GOT3 (cell line): ENCODE data around the gene MARK1.

Experiments
- DNase-seq: peaks from one replicate; lab custom pipeline; 2025; ENCODE audit warnings: mixed read lengths; lab: John Stamatoyannopoulos, UW

MARK1 gene

DNA sequence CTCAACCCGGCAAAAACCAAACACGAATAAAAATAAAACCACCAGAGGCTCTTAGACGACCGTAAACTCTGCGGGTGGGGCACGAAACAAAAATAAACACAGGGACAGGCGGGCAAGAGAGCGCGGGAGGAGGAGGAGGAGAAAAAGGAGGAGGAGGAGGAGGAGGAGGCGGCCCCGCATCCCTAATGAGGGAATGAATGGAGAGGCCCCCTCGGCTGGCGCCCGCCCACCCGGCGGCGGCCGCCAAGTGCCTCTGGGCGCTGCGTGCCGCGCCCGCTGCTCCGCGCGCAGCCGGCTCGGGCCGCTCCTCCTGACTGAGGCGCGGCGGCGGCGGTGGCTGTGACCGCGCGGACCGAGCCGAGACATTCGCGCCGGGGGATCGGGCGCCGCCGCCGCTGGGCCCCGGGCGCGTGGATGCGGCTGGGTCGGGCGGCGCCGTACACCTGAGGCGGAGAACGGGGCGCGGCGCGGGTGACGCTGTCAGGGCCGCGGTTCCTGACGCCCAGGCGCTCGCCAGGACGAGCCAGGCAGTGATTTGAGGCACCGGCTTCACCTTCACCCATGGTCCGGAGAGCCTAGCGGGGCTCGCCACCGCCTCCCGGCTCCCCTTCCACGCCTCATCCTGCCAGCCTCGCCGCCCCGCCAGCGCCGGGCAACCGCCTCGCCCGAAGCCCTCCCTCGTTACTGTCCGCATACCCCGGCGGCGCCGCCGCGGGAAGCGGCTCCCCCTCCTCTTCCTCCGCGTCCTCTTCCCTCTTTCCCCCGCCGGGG, at the start of gene MARK1:
Gene MARK1, plus strand, starts transcription at position 229 of the 771 bp plus-strand sequence. CDS start 687 bp downstream, outside the sequence.
- DNase-seq, result no peak

- no peak for DNase-seq
Measured at GRCh38 chr1:220483700-220484099, 44.2 kb upstream of the MARK1 start.

- no peak for DNase-seq
Measured at GRCh38 chr1:220484135-220484534, 43.8 kb upstream of the MARK1 start.

- DNase-seq, result no peak
Measured at GRCh38 chr1:220485131-220485530, 42.8 kb upstream of the MARK1 start.

GRCh38 chr1:220485791-220486190, 42.1 kb upstream of the MARK1 start:
- no peak for DNase-seq

DNA sequence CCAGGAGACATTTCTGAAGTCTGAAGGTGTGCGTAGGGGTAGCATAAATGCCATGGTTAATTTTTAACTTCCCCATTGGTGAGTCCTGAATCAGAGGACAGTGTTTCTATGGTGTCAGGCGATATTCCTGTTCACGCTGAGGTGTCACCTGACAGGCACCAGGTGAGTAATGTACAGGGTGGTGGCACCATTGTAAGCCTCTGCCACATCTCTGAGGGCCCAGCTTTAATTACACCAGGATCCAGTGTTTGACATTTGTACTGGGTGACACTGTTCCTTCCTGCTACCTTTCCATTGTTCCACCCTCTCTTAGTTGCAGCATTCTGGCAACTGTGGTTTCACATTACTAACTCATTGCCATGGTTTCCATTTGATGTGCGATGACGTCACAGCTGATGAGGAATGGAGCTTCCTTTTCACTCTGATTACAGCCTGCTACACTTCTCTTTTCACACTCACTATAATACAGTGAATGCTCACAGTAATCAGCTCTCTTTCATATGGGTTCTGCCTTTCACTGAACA, 40.6 kb upstream of the MARK1 start:
- DNase-seq, result no peak

- no peak for DNase-seq
Measured at GRCh38 chr1:220491891-220492290, 36.0 kb upstream of the MARK1 start.

DNA sequence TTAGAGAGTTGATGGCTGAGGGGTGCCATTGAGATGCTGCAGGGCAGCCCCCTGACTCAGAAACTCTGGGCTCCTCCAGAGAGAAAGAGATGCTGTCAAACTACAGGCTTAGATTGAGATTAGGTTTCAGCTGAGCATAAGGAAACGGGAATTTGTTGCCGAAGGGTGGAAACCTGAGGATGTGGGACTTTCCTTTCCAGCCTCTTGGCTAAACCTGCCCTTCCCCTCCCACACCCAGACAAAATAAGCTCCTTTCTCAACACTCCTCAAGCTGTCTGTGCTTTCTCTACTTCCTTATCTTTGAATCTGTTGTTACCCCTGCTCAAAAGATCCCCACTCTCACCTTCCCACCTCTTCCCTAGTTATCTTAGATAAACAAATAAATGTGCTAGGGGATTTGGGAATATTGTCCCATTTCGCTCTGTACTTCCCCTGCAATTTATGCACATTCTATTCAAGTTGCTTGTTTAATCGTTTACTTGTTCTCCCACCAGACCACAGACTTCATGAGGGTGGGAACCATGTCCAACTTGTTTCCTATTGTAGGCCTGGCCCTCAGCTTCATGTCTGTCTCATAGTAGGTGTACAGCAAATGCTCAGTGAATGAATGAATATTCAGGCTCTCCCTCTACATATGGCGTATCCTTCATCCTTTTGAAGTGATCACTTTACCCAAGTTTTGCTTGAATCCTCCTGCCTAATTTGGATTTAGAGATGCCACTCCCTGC, 30.6 kb upstream of the MARK1 start:
- DNase-seq, result no peak

DNA sequence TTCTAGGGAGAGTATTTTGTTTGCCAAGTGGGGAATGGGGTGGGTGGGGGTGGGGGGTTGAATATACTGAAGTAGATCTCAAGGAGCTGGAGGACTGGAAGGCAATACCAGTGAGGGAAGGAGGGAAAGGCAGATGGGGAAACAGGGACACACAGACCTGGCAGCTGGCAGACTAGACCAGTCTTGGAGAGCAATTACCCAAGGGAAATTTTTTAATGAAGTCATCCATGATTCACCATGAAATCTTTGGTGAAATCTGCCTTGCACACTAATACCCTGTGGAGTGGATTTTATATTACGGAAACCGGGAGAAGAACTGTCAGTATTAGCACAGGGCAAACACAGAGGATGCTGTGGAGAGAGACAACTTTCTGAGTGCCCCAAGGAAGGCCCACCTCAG, 29.7 kb upstream of the MARK1 start:
- DNase-seq, result no peak

GRCh38 chr1:220500372-220500771, 27.6 kb upstream of the MARK1 start:
- DNase-seq, result no peak

GRCh38 chr1:220504329-220504728, 23.6 kb upstream of the MARK1 start:
- no peak for DNase-seq

GRCh38 chr1:220507085-220507484, 20.9 kb upstream of the MARK1 start:
- DNase-seq, result no peak

GRCh38 chr1:220511179-220511578, 16.8 kb upstream of the MARK1 start:
- no peak for DNase-seq

- no peak for DNase-seq
Measured at GRCh38 chr1:220511785-220512184, 16.2 kb upstream of the MARK1 start.

DNA sequence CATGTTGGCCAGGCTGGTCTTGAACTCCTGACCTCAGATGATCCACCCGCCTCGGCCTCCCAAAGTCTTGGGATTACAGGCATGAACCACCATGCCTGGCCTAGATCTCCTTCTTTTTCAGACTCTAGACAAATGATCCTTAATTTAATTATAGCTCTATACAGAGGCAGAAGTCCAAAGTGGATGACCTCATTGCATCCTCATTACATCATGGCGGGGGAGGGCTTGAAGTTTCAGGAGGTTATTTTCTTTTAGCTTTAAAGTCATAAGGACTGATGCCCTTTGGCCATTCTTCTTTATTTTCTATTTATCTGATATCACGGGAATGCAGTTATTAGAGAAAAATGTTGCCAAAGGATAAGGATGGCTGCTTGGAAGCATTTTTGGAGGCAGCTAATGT, 14.1 kb upstream of the MARK1 start:
- no peak for DNase-seq

DNA sequence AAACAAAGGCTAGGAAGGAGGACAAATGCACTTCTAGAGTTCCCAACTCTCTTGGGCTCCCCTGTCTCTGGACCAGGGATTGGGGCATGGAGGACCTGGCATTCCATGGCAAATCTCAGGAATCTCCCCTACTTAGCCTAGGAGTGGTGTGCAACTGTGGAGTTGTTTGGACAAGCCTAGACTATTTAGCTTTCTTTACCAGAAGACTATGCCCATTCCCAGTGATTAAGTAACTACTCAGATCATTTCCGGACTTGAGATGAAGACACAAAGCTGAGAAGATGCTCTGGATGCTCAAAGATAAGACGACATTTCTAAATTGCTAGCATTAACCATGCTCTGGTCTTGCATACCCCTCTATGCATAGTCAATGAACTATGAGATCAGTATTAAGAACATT, 13.7 kb upstream of the MARK1 start:
- DNase-seq, result no peak

GRCh38 chr1:220516014-220516721, 11.8 kb upstream of the MARK1 start:
- DNase-seq, result no peak

DNA sequence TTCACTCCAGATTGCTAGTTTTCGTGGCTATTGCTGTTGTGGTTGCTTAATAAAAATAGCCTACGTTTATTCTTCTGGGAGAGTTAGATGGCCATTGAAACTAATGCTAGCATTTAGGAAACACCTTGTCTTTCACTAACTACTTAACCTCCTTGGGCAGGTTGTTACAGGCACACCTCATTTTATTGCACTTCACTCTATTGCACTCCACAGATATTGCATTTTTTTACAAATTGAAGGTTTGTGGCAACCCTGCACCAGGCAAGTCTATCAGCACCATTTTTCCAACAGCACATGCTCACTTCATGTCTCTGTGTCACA, 11.3 kb upstream of the MARK1 start:
- no peak for DNase-seq

GRCh38 chr1:220521778-220522177, 6.2 kb upstream of the MARK1 start:
- no peak for DNase-seq

- DNase-seq, result no peak
Measured at GRCh38 chr1:220526294-220526693, 1.6 kb upstream of the MARK1 start.

DNA sequence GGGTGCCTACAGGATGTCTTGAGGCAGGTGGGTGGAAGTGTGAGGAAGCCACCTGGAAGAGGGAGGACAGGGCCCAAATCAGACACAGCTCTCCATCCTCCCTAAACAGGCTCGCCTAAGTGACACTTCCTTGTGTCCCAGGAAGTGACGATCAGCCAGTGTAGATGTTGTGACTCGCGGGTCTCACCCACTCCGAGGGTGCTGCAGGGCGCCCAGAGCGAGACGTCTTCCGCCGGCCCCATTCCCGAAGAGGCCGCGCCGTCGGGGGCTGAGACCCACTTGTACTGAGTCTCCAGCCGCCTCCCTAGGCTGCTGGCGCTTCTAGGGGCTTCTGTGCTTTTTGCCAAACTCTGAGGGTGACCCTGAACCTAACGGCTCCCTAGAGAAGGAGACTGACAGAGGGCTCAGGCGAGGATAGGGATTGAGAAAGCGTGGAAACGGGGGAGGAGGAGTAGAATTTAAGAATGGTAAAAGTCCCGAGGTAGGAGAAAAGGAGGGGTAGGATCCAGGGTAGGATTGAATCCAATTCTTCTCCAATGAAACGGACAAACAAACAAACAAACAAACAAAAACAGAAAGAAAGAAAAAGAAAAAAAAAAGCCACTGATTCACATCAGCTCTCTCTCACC, 543 bp upstream of the MARK1 start:
- DNase-seq, result no peak
